Retinal pigment epithelial cell (primary cell): ENCODE results near the gene PPM1L.

Source experiments
- DNase-seq: peaks from one replicate; pipeline ENCODE4 v3.0.0-alpha.2; 2010; ENCODE audit warnings: low read depth
- H3K4me3 ChIP-seq: 2 replicates; pipeline ENCODE4 v1.5.1; 2011; ENCODE audit warnings: mild to moderate bottlenecking, low read length, control low read depth, moderate library complexity
- CTCF ChIP-seq: conservative IDR thresholded peaks from 2 replicates; pipeline ENCODE4 v1.5.1; 2011; ENCODE audit warnings: low read depth, low read length, control low read depth, inconsistent platforms

The PPM1L gene

GRCh38 chr3:160778480-160778879 is 22.4 kb downstream of the PPM1L start:
- TF ChIP-seq CTCF: no peak
- no peak overlapping the region for H3K4me3 ChIP-seq
- DNase-seq: no peak

GRCh38 chr3:160779040-160779439 is 23.0 kb downstream of the PPM1L start:
- TF ChIP-seq CTCF: no peak
- H3K4me3 ChIP-seq: no peak overlapping the region
- no peak for DNase-seq

- H3K4me3 ChIP-seq: no peak overlapping the region
- TF ChIP-seq CTCF: no peak
- DNase-seq: no peak
Observed at GRCh38 chr3:160780245-160780644, 24.2 kb downstream of the PPM1L start.

- no peak for DNase-seq
- no peak for TF ChIP-seq CTCF
- H3K4me3 ChIP-seq: no peak overlapping the region
Observed at GRCh38 chr3:160781402-160781801, 25.4 kb downstream of the PPM1L start.

- TF ChIP-seq CTCF: no peak
- no peak for DNase-seq
- no peak overlapping the region for H3K4me3 ChIP-seq
Observed at GRCh38 chr3:160781863-160782262, 25.8 kb downstream of the PPM1L start.

- TF ChIP-seq CTCF: no peak
- H3K4me3 ChIP-seq: no peak overlapping the region
- DNase-seq: no peak
Observed at GRCh38 chr3:160784853-160785252, 28.8 kb downstream of the PPM1L start.

- DNase-seq: peak; percentile 70
- no peak for TF ChIP-seq CTCF
- no peak overlapping the region for H3K4me3 ChIP-seq
Observed at GRCh38 chr3:160790726-160791125, 34.7 kb downstream of the PPM1L start.
